ENCODE results near the gene KCNJ10.

KCNJ10 gene

GRCh38 chr1:159989581-159989980 lies 80.4 kb downstream of the KCNJ10 start:
- no peak for DNase-seq (ENCODE audit: low read depth in 1 of 2, low spot score in 1 of 2)
- Histone ChIP-seq H3K4me3 (replicated peaks; ENCODE audit: insufficient read depth, low read length) (no peak overlapping the region), H3K27me3 (ENCODE audit: insufficient read depth, poor library complexity, severe bottlenecking) (no peaks in the 10 kb centered on the region), H3K27ac (replicated peaks) (no peak overlapping the region)
- TF ChIP-seq GABPA (IDR thresholded peaks at IDR 0.05; ENCODE audit: low read depth) (no peak), POLR2AphosphoS5 (IDR thresholded peaks at IDR 0.05; ENCODE audit: low read depth) (no peak), SPI1 (IDR thresholded peaks at IDR 0.05; ENCODE audit: borderline replicate concordance, low read depth) (no peak), REST (IDR thresholded peaks at IDR 0.05; ENCODE audit: insufficient replicate concordance, low read depth) (no peak), CTCF (IDR thresholded peaks at IDR 0.05; ENCODE audit: insufficient read depth, low read length) (no peak)

- DNase-seq (ENCODE audit: low read depth in 1 of 2, low spot score in 1 of 2) = no peak
- Histone ChIP-seq H3K4me3 (replicated peaks; ENCODE audit: insufficient read depth, low read length) (no peak overlapping the region), H3K27ac (replicated peaks) (no peak overlapping the region), H3K27me3 (ENCODE audit: insufficient read depth, poor library complexity, severe bottlenecking) (peaks cover 1% of the 10 kb centered on the region)
- TF ChIP-seq GABPA (IDR thresholded peaks at IDR 0.05; ENCODE audit: low read depth) = no peak
- TF ChIP-seq POLR2AphosphoS5 (IDR thresholded peaks at IDR 0.05; ENCODE audit: low read depth) = no peak
- no peak for TF ChIP-seq REST (IDR thresholded peaks at IDR 0.05; ENCODE audit: insufficient replicate concordance, low read depth)
- TF ChIP-seq CTCF (IDR thresholded peaks at IDR 0.05; ENCODE audit: insufficient read depth, low read length) = no peak
- TF ChIP-seq SPI1 (IDR thresholded peaks at IDR 0.05; ENCODE audit: borderline replicate concordance, low read depth) = no peak
Observed at GRCh38 chr1:159988006-159988405, 82.0 kb downstream of the KCNJ10 start.

- H3K27me3 ChIP-seq (ENCODE audit: insufficient read depth, poor library complexity, severe bottlenecking) = peaks cover 4% of the 10 kb centered on the region
- DNase-seq (ENCODE audit: low read depth in 1 of 2, low spot score in 1 of 2) = no peak
- no peak for TF ChIP-seq GABPA (IDR thresholded peaks at IDR 0.05; ENCODE audit: low read depth)
- no peak for TF ChIP-seq REST (IDR thresholded peaks at IDR 0.05; ENCODE audit: insufficient replicate concordance, low read depth)
- TF ChIP-seq SPI1 (IDR thresholded peaks at IDR 0.05; ENCODE audit: borderline replicate concordance, low read depth) = no peak
- TF ChIP-seq POLR2AphosphoS5 (IDR thresholded peaks at IDR 0.05; ENCODE audit: low read depth) = no peak
- TF ChIP-seq CTCF (IDR thresholded peaks at IDR 0.05; ENCODE audit: insufficient read depth, low read length) = no peak
- no peak overlapping the region for H3K27ac ChIP-seq (replicated peaks)
- H3K4me3 ChIP-seq (replicated peaks; ENCODE audit: insufficient read depth, low read length) = no peak overlapping the region
Observed at GRCh38 chr1:159987186-159987585, 82.8 kb downstream of the KCNJ10 start.
